Caco-2 (cell line): ENCODE results near the gene DHX57. TPM values are rescaled to one million over a fixed set of nuclear protein-coding genes. Genes with fewer than 3 reads are reported as not detected.

ENCODE experiments used
- BruUV-seq: library from RNA; stranded (reverse); fragments of 400-500 nt; replicated peaks from 2 replicates; lab custom pipeline; 2021; lab: Mats Ljungman, UMichigan
- CTCF ChIA-PET: fragments of 300-600 bp; sonication (Branson Sonifier 250); formaldehyde crosslinking; loops from one replicate; lab custom pipeline; 2022; ENCODE audit warnings: antibody characterized with exemption; lab: Charles Lee
- POLR2A ChIA-PET: fragments of 300-600 bp; sonication (Branson Sonifier 250); formaldehyde crosslinking; loops from one replicate; lab custom pipeline; 2022; ENCODE audit warnings: antibody characterized with exemption; lab: Charles Lee
- DNase-seq, 2 experiments: peaks; one replicate each; pipeline versions ENCODE4 v3.0.0 to v3.0.0-alpha.2; 2020 to 2022
- H3K27me3 ChIP-seq: replicated peaks from 2 replicates; pipeline ENCODE4 v1.6.0; 2011; ENCODE audit warnings: low read length; ENCODE audit not compliant: control insufficient read depth, insufficient read depth
- H3K36me3 ChIP-seq: 2 replicates; pipeline ENCODE4 v1.5.1; 2011; ENCODE audit warnings: low read length; ENCODE audit not compliant: control insufficient read depth, insufficient read depth
- H3K4me1 ChIP-seq: fragments of 250-450 bp; sonication (Bioruptor Pico); 2 replicates; pipeline ENCODE4 v1.5.1; 2020; ENCODE audit warnings: mild to moderate bottlenecking
- H3K4me3 ChIP-seq: 2 replicates; pipeline ENCODE4 v1.5.1; 2011; ENCODE audit warnings: low read depth, mild to moderate bottlenecking, control low read depth, low read length
- H3K9me3 ChIP-seq: fragments of 250-450 bp; sonication (Bioruptor Pico); 2 replicates; pipeline ENCODE4 v1.5.1; 2020; ENCODE audit warnings: mild to moderate bottlenecking, moderate library complexity
- H3K27ac Mint-ChIP-seq: one replicate; pipeline ENCODE4 v1.8.0; 2022; ENCODE audit warnings: mixed read lengths; ENCODE audit not compliant: unreplicated experiment
- H3K27me3 Mint-ChIP-seq: one replicate; pipeline ENCODE4 v1.8.0; 2022; ENCODE audit warnings: mixed read lengths; ENCODE audit not compliant: insufficient read depth, unreplicated experiment
- H3K36me3 Mint-ChIP-seq: one replicate; pipeline ENCODE4 v1.8.0; 2022; ENCODE audit warnings: mild to moderate bottlenecking, mixed read lengths; ENCODE audit not compliant: insufficient read depth, unreplicated experiment
- H3K4me1 Mint-ChIP-seq: one replicate; pipeline ENCODE4 v1.8.0; 2022; ENCODE audit warnings: low read depth, mixed read lengths; ENCODE audit not compliant: unreplicated experiment
- H3K4me3 Mint-ChIP-seq: one replicate; pipeline ENCODE4 v1.8.0; 2022; ENCODE audit warnings: mild to moderate bottlenecking, moderate library complexity, mixed read lengths; ENCODE audit not compliant: unreplicated experiment
- H3K9me3 Mint-ChIP-seq: one replicate; pipeline ENCODE4 v1.8.0; 2022; ENCODE audit warnings: mixed read lengths; ENCODE audit not compliant: unreplicated experiment
- intact Hi-C: fragments of 100-400 bp; cut with micrococcal nuclease; formaldehyde crosslinking; loops from one replicate; pipeline ENCODE4 v1.10.0; 2022; ENCODE audit not compliant: unreplicated experiment
- total RNA-seq: library from RNA; stranded (reverse); gene quantifications from 2 replicates; pipeline ENCODE4 v1.2.3, GENCODE V29; 2022
- TF ChIP-seq, protein P1 (sequence below), 2 experiments: fragments of 200-600 bp in 1 of 2; IDR thresholded peaks; 1 replicate in 1 of 2; 2 replicates in 1 of 2; pipeline versions ENCODE4 v1.5.1 to v1.8.0; 2011 to 2022; ENCODE audit warnings: antibody characterized with exemption in 1 of 2, control low read depth in 1 of 2, inconsistent platforms in 1 of 2, low read depth in 1 of 2, low read length in 1 of 2, mild to moderate bottlenecking in 1 of 2, moderate library complexity in 1 of 2; ENCODE audit not compliant: insufficient read depth in 1 of 2, severe bottlenecking in 1 of 2, unreplicated experiment in 1 of 2

DHX57 gene
- total RNA-seq, 1 experiment from 2014 or later: 20.6 TPM

DNA sequence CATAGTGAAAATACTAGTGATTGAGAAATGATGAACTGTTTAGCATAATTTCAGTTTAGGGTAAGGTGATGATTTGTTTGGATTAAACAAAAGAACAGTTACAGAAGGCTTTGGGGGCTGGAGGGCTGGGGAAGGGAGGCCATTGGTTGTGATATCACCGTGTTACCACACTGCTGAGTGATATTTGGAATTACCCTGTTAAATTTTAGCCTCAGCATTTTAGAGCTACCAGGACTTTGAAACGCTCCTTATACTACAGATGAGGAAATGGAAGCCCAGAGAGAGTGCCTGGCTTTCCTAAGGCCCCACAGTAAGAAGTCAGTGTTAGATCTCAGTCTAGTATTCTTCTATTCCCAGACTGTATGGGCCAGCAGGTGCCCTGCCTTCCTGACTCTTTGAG is 29.5 kb upstream of the DHX57 start:
- POLR2A ChIA-PET: no interaction called here
- H3K36me3 Mint-ChIP-seq: no peaks in the 10 kb centered on the region
- no peaks in the 10 kb centered on the region for H3K4me1 ChIP-seq

DNA sequence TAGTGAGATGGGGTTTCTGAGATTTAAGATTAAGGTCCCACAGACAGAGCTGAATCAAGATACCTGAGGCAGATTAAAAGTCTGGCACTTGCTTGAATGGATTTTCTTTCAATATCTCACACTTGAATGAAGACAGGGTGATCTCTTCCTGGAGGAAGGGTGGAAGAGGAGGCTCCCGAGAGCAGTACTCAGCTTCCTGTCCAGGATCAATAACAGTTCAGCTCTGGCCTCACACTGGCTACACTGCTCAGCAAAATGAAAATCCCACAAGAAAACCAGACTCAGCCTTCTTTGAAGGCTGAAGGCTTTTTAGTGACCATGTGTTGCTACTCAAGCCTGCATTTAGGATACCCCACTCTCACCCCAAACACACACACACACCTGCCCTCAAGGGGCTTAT is 25.0 kb upstream of the DHX57 start:
- no peaks in the 10 kb centered on the region for H3K36me3 ChIP-seq
- H3K4me1 ChIP-seq: no peaks in the 10 kb centered on the region
- no peak overlapping the region for H3K4me3 ChIP-seq
- Mint-ChIP-seq H3K4me1 (no peaks in the 10 kb centered on the region), H3K36me3 (no peaks in the 10 kb centered on the region), H3K27me3 (peaks cover 9% of the 10 kb centered on the region), H3K4me3 (no peak overlapping the region), H3K9me3 (no peaks in the 10 kb centered on the region), H3K27ac (no peak overlapping the region)
- ChIA-PET CTCF (no interaction called here), POLR2A (no interaction called here)
- TF ChIP-seq, protein P1, sequence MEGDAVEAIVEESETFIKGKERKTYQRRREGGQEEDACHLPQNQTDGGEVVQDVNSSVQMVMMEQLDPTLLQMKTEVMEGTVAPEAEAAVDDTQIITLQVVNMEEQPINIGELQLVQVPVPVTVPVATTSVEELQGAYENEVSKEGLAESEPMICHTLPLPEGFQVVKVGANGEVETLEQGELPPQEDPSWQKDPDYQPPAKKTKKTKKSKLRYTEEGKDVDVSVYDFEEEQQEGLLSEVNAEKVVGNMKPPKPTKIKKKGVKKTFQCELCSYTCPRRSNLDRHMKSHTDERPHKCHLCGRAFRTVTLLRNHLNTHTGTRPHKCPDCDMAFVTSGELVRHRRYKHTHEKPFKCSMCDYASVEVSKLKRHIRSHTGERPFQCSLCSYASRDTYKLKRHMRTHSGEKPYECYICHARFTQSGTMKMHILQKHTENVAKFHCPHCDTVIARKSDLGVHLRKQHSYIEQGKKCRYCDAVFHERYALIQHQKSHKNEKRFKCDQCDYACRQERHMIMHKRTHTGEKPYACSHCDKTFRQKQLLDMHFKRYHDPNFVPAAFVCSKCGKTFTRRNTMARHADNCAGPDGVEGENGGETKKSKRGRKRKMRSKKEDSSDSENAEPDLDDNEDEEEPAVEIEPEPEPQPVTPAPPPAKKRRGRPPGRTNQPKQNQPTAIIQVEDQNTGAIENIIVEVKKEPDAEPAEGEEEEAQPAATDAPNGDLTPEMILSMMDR (IDR thresholded peaks at IDR 0.05; ENCODE audit: insufficient read depth in 1 of 2, low read depth in 1 of 2, low read length in 1 of 2, severe bottlenecking in 1 of 2, unreplicated experiment in 1 of 2): no peak
- DNase-seq: no peak
- no peaks in the 10 kb centered on the region for H3K9me3 ChIP-seq
- no peaks in the 10 kb centered on the region for H3K27me3 ChIP-seq
- BruUV-seq: no TSS peak
- intact Hi-C loops: no loop called here

More for the DNA sequence above, 29.5 kb upstream of the DHX57 start:
- Mint-ChIP-seq H3K27me3 (no peaks in the 10 kb centered on the region), H3K9me3 (no peaks in the 10 kb centered on the region), H3K27ac (no peak overlapping the region), H3K4me3 (no peak overlapping the region), H3K4me1 (no peaks in the 10 kb centered on the region)
- intact Hi-C loops: no loop called here
- H3K36me3 ChIP-seq: no peaks in the 10 kb centered on the region
- H3K27me3 ChIP-seq: no peaks in the 10 kb centered on the region
- H3K4me3 ChIP-seq: no peak overlapping the region
- BruUV-seq: no TSS peak
- no peak for DNase-seq
- TF ChIP-seq, protein P1 (IDR thresholded peaks at IDR 0.05; ENCODE audit: insufficient read depth in 1 of 2, low read depth in 1 of 2, low read length in 1 of 2, severe bottlenecking in 1 of 2, unreplicated experiment in 1 of 2): no peak
- CTCF ChIA-PET: interaction anchor here (0.8 kb wide), 1 partner anchor 42 kb away, joined by 3 read pairs; no protein-coding TSS in a partner anchor
- H3K9me3 ChIP-seq: no peaks in the 10 kb centered on the region

DNA sequence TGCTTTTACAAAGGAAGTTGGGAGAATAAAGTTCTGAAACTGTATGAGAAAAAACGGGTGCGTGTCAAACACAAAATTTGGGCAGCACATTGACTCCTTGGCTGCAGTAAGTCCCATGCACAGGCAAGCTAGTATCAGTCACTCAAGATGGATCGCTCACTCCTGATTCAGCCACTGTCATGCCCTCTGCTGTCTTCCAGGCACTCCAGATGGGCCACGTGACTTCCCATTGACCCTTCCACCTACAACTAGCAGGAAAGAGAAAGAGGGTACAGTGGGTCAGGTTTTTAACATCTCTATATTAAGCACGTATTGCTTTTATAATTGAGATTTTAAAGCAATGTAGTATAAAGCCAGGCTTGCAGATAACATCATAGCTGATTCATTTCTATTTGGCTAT is 22.5 kb upstream of the DHX57 start:
- H3K27me3 ChIP-seq: no peaks in the 10 kb centered on the region
- ChIA-PET CTCF (no interaction called here), POLR2A (no interaction called here)
- H3K4me1 ChIP-seq: no peaks in the 10 kb centered on the region
- BruUV-seq: no TSS peak
- no peak for DNase-seq
- no peak overlapping the region for H3K4me3 ChIP-seq
- Mint-ChIP-seq H3K4me1 (no peaks in the 10 kb centered on the region), H3K4me3 (no peak overlapping the region), H3K27ac (no peak overlapping the region), H3K27me3 (peaks cover 9% of the 10 kb centered on the region), H3K9me3 (no peaks in the 10 kb centered on the region), H3K36me3 (no peaks in the 10 kb centered on the region)
- TF ChIP-seq, protein P1 (IDR thresholded peaks at IDR 0.05; ENCODE audit: insufficient read depth in 1 of 2, low read depth in 1 of 2, low read length in 1 of 2, severe bottlenecking in 1 of 2, unreplicated experiment in 1 of 2): no peak
- no peaks in the 10 kb centered on the region for H3K9me3 ChIP-seq
- intact Hi-C loops: no loop called here
- no peaks in the 10 kb centered on the region for H3K36me3 ChIP-seq
